NCI-H774 (cell line): Measurements from ENCODE around the gene MGAT3.

Experiments used
- DNase-seq: peaks from one replicate; lab custom pipeline; 2025; lab: John Stamatoyannopoulos, UW

MGAT3 gene

DNA sequence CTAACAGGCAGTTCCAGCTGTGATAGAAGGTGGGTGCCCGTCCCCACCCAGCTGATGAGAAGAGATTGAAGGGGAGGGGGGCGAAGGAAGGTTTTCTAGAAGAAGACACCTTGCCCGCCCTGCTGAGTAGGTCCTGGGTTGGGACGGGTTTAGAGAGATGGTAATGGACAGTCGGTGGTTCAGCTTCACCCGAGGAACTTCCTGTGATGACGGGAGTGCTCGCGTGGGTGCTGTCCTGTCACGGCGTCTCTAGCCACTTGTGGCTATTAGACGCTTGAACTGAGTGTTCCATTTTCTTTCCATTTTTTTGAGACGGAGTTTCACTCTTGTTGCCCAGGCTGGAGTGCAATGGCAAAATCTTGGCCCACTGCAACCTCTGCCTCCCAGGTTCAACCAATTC lies 27.6 kb upstream of the MGAT3 start:
- DNase-seq: no peak

DNA sequence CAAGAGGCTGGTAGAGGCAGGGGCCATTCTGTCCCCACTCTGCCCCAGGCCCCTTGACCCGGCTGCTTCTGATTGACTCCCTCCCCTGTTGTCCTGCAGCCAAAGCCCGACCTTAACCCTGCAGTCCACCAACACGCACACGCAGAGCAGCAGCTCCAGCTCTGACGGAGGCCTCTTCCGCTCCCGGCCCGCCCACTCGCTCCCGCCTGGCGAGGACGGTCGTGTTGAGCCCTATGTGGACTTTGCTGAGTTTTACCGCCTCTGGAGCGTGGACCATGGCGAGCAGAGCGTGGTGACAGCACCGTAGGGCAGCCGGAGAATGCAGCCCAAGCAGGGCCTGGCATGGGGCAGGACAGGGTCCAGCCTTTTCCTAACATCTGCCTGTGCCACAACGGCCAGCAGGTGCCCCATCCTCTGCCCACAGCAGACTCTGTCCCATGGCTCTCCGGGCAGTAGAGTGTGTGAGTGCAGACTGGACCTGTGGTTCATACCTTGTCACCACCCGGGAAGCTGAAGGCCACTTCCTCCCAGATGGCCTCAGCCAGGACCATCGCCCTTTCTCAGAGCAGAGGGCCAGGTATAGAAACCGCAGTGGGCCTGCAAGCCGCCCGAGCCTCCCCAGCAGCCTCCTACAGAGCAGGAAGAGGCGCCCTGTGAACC lies 26.8 kb upstream of the MGAT3 start:
- no peak for DNase-seq

DNA sequence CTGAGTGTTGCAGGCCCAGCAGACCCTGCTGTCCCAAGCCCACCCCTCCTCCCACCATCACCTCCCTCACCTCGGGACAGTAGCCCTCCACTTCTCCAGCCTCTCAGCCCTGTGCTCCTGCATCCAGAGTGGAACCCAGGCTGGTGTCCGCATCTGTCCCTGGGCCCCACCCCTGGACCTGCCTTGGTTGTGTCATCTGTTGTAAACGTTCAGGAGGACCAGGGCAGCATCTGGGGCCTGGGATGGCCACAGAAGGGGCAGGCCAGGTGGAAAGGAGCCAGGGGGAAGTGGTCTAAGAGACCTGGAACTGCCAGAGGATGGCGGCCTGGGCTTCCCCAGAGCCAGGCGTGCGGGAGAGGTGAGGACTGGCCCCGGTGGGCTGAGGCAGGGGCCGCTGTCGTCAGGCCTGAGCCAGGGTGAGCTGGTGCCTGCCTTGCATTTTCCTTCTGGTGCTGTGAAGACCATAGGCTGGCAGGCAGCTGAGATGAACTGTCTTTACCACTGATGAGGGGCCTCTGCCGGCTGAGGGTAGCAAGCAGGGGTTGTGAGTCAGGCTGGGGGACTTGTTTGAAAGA lies 26.1 kb upstream of the MGAT3 start:
- DNase-seq: no peak

DNA sequence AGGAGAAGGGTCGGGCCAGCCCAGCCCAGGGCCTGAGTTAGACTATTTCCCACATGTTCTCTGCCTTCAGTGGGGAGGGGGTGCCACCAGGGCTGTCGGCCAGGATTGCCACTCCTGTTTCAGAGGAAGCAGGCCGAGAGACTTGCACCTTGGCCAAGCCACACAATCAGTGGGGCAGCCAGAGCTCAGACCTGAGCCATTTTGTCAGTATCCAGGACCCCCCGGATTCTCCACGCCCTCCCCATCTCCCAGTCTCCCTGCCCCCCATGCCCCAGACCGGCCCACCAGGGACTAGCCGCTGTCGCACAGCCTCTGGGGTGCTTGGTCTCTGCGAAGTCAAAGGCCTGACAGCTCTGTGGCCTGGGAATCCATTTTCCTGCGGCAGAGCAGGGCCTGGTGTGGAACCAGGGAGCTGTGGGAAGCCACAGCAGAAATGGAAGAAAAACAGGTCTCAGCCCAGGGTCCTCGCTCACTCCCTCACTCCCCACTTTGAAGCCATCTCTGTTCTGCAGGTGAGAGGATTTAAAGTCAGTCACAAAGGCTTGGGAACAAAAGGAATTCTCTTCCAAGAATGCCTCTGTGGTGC lies 25.5 kb upstream of the MGAT3 start:
- DNase-seq: no peak

DNA sequence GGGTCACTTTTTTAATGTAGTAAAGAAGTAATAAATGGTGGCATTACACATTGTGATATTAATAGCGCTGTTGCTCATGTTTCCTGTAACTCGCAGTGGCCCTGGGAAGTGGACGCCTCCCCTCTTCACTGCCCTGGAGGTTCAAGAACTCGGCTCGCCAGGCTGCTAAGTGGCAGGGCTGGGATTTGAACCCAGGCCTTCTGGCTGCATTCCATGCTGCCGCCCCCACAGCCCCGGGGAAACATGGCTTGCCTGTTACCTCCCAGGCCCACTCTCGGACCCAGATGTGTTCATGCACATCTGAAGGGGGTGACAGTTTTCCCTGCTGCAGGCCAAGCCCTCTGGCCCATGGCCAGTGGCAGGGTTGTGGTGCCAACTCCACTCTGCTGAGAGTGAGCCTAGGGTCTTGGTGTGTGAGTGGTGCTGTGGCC lies 25.0 kb upstream of the MGAT3 start:
- DNase-seq: no peak

DNA sequence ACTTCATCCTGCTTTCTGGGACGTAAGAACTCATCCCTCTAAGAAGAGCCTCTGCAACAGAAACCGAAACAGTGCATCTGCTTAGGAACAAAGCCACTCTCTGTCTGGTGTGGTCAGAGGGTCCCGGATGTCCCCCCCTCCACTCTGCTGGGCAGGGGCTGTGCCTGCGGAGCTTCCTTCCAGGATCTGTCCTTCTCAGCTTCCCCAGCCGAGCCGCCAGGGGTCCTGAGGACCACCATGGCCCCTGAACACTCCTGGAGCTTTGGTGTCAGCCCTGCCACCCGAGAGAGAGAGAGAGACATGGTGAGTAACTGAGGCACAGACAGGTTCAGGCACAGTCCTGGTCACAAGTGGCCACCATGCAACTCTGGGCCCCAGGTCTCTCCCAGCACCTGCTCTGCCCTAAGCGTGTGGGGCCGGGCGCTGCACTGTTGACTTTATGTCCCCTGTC lies 24.4 kb upstream of the MGAT3 start:
- no peak for DNase-seq

DNA sequence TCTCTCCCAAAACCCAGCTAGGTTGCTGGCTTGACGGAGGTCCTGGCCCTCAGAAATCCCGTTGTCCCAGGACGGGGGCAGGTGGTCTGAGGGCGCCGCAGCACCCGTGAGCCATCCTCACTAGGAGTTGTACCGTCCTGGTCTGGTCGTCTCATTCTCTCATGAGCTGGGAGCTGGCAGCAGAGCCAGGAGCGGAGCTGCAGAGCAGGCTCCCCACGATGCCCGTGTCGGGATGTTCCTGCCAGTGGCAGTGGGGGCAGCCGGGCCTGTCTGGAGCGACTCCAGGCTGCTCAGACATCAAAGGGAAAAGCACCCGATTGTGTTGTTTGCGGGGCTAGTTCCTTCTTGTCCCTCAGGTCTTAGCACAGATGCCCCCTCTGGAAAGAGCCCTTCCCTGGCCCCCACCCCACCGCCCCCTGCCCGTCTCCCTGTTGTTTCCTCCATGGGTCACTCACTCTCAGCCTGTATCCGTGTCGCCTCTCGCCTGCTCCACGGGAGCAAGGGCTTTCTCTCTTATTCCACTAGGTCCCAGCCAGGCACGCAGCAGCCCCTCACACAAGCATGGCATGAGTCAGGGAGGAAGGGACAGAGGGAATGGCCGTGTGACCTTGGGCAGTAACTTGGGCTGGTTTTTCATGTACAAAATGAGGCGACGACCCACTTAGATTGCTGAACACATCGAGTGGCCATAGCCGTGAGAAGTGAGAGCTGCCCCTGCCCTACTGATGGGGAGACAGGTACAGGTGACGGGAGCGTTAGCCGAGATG lies 23.2 kb upstream of the MGAT3 start:
- no peak for DNase-seq

DNA sequence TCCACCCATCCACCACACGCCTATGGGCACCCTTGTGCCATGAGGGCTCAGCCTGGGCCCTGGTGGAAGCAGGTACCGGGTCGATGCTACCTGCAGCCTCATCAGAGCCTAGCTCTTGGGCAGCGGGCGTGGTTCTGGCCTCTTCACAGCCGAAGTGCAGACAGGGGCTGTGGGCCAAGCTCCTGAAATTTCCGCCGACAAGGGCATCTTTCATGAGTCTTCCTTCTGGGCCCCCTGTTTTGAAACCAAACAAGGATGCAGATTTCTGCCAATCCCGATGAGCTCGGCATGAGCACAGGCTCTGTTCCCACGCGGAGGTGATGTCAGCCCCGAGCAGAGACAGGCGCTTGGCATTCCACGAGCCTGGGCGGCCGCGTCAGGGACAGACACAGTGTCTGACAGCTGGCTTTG lies 22.6 kb upstream of the MGAT3 start:
- no peak for DNase-seq

DNA sequence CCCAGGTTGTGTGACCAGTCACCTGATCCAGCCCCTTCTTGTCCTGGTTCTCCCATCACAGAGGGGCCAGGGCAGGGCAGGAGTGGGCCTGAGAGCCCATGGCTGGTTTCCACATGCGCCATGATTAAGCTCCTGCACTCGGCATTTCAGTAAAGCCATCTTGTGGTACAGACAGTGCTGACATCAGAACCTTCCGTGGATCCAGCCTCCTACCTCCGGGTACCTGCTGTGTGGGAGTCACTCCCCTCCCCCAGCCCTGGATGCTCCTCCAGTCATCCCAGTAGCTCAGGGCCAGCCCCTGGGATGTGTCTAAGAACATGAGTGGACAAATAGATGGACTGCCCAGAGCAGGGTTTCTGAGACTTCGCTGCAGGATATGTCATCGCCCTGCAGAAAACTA lies 22.1 kb upstream of the MGAT3 start:
- no peak for DNase-seq

DNA sequence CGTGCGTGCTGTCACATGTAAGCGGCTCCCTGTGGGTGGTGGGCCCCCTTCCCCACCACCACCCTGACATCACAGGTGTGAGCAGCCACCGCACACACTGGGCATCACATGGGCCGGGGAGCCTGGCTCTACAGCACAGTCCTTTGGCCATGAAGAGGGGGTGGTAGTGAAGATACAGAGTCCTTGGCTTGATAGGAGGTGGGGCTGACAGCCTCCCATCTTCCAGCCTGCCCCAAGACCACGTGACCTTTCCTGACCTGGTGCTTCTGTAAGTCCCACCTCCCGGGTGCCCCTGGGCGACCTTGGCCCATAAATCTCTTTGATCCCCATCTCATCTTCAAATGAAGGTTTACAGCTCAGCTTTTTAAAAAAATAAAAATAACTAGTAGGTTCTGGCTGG lies 21.2 kb upstream of the MGAT3 start:
- no peak for DNase-seq

DNA sequence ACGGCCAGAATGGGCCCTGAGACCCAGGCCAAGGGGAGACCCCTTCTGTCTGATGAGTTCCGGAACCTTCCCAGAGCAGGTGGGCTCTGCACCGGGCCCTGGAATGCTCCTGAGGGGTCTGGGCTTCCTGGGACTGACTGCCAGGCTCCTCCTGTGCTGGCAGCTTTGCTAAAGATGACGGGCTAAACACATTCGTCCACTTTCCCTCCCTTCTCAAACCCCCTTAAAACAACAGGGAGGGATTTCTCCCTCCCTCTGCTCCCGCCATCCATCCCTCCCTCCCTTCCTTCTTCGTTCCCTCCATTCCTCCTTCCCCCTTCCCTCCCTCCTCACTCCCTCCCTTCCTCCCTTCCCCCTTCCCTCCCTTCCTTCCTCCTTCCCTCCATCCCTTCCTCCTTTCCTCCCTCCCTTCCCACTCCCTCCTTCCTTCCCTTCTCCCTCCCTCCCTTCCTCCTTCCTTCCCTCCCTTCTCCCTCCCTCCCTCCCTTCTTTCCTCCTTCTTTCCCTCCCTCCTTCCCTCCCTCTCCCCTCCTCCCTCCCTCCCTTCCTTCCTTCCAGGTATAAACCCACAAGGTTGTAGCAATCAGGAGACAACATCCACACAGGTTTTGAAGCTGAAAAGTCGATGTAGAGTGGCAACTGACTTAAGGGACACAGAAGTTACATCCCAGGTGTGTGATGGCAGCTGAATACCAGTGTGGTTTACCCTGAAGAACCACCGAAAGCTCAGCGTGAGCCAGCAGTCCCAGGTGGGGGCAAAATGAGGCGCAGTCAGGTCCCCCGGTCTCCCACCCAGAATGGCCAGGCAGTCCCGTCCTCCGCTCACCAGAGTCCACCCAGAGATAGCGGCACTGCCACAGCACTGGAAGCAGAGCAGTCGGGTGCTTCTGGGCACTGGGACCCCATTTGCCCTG lies 18.8 kb upstream of the MGAT3 start:
- DNase-seq: no peak

DNA sequence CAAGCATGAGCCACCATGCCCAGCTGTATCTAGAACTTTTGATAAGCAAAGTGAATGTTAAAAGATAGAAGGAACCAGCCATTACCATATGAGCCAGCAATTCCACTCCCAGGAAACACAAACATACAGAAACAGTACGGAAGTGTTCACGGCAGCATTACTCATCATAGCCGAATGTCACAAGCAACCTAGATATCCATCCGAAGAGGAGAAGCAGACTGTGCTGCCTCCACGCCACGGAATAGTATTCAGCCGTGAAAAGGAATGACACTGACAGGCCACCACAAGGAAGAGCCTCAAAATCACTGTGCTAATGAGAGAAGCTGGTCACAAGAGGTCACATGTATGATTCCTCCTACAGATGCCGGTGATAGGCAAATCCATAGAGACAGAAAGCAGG lies 17.6 kb upstream of the MGAT3 start:
- DNase-seq: no peak

DNA sequence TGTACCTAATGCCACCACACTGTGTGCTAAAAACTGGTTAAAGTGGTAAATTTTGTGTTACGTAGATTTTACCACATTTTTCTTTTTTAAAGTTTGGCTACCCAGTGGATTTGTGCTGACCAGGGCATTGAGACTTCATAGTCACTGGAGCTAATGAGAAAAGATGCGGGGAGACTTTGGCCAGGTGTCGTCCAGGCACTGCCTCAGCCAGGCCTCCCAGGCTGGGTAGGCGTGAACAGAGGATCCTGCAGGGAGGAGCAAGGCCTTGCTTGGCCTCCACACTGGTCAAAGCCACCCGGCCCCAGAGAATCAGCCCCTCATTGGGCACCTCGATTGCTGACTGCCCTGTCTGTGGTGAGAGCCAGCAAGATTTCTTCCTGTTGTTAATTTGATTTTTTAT lies 13.4 kb upstream of the MGAT3 start:
- no peak for DNase-seq

DNA sequence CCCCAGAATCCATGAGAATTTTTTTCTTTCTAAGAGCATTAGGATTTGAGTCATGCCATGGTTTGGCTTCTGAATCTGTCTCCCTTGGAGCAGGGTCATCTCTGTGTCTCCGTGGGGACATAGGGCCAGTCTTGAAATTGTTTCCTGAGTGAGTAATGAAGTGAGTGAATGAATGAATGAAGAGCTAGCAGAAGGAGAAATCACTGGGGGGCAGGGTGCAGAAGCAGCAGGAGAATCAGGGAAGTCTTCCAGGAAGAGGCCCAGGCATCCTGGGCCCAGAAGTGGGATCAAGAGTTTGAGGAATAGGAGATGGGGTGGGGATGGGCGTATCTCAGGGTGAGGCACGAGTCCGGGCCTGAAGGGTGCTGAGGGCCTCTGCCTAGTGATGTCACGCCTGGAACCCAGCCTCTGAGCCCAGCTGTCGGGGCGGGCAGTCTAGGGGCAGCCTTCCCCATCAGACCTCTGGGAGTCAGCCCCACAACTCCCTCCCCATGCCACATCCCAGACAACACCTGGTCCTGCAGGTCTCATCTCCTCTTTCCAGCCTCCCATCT lies 12.5 kb upstream of the MGAT3 start:
- DNase-seq: no peak

DNA sequence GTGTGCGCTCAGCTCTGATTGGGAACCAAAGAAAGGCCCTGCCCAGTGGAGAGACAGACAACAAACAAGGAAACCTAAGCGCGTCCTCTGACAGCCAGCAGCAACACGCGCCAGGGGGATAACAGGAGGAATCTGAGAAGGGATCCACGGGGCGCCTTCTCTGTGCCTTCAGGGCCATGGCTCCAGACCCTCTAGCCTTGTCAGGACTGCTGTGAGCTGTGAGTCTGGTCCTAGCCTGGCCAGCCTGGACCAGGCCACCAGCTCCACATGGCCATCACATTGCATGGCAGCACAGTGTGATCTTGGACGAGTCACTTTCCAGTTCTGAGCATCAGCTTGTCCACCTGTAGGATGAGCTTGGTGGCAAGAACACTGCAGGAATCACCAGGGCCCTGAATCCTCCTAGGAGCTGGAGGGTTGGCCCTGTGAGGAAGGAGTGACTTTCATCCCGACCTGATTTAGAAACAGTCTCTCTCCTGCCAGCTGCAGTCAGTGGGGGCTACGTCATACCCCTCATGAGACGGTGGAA lies 11.8 kb upstream of the MGAT3 start:
- no peak for DNase-seq

DNA sequence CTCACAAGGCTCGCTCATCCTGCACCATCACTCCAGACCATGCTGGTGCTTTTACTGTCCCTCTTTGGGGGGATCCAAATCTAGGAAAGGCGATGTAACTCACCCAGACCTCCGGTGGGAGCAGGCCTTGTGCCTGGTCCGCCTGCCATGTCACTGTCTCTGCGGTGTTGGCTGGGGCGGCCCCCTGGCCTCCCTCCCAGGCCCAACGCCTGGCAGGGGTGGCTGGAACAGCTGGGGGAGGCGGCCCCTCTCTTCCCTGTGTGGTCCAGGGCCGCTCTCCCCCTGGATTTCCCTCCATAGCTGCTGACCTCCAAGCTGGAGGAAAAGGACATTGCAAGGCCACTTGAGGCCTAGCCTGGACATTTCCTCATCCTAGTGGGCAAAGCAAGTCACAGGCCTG lies 11.1 kb upstream of the MGAT3 start:
- DNase-seq: no peak

DNA sequence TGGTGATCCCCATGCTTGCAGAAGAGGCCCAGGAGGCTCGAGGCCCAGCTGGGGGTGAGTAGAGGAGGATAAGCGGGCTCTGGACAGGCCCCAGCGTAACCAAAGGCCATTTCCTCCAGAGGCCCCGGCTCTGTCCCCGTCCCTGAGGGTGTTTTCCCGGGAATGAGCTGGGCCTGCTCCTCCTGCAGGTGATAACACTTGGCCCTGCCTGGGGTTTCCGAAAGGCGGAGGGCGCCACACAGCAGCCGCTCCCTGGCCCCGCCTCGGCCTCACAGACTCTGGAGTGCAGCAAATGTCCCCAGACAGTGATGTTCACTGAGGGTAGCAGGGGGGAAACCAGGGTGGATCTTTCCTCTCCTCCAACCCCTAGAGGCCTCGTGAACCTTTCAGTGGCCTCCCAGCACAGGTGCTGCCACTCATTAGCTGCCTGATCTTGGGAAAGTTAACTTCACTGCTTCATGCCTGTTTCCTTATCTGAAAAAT lies 10.5 kb upstream of the MGAT3 start:
- no peak for DNase-seq

DNA sequence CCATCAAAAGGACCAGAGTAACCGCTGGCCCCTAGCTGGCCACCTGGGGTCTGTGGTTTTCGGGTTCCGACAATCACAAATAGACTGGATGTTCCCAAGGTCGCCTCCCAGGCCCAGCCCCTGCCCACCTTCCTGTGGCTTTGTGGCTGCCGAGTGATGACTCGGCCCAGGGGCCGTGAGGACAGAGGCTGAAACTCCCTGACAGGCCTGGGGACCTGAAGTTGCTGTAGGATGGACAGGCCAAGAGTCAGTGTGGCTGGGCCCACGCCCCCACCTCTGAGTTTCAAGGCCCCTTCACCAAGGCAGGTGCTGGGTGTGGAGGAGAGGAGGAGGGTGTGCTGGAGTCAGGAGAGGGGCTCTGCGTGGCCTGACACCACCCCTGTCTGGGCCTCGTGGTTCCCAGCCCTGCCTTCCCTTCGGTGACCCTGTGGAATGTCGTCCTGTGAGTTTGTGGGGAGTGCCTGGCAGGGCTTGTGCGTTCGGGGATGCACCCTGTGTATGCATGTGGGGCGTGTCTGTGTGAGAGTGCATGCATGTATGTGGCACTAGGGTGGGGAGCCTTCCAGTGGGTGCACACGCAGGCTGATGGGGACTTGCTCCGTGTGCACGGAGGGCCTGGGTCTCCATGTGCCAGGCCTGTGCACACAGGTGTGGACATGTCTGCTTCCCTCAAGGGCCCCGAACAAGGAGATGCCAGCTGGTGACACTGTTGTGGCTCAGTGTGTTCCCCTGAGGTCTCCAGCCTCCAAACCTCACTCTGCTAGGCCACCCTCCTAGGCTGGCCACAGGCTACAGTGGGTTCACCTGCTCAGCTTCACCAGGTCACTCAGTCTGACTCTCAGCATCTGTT lies 8.4 kb upstream of the MGAT3 start:
- no peak for DNase-seq

DNA sequence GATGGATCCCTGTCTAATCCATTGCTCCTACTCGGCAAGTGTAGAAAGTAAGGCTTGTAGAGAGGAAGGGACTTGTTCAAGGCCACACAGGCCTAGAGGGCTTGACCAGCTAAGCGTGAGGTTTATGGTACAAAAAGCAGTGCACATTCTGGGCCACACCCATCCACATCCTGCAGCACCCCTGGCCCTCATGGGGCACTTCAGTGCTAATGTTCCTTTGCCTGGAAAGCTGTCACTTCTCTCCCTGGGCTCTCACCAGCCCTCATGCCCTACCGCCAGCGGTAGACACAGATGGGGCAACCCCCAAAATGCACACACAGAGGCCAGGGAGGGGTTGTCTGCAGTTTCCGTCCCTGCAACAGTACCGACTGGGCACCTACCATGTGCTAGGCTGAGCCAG lies 7.1 kb upstream of the MGAT3 start:
- no peak for DNase-seq

DNA sequence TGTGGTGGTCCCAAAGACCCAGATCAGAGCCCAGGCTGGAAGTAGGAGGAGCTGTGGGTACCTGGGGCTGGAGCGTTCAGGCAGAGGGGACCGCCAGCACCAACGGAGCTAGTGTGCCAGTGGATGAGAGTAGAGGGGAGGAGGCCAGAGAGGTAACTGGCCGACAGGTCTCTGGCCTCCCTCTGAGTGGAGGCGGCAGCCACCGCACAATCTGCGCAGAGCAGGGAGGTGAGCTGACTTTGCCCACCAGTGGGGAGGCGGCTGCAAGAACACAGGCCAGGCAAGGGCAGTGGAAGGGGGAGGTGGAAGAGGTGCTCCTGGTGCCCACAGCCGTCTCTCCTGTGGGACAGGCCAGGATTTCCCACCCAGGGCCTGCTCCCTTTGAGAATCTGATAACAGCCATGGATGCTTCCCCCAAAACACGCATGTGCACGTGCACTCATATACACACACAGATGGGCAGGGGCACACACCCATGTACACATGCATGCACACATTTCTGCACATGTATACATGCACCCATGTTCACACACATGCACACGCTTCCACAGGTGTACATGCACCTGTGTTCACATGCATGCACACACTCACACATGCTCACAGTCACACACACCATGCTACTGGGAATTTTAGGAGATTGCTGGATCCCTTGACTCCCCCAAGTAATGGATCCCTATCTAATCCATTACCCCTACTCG lies 6.4 kb upstream of the MGAT3 start:
- DNase-seq: no peak
